Muscle of leg (tissue), 11 donors: ENCODE data around the gene ABHD4. TPM values are rescaled to one million over a fixed set of nuclear protein-coding genes. Genes with fewer than 3 reads are reported as not detected.
A peak's percentile ranks its signal among the peaks of the same experiment; 100 is the strongest.
"Not testable (repeated sequence)": the region's sequence is repeated elsewhere in the genome, so short reads cannot be mapped to it uniquely, and the experiment has no call there.

Experiments
- DNase-seq: peaks from one replicate; pipeline ENCODE4 v3.0.0; 2013
- H3K27ac ChIP-seq: one replicate; pipeline ENCODE4 v1.5.1; 2013; ENCODE audit warnings: mild to moderate bottlenecking, low read length, control low read depth
- H3K27me3 ChIP-seq: one replicate; pipeline ENCODE4 v1.6.1; 2013; ENCODE audit warnings: low read length; ENCODE audit not compliant: control insufficient read depth, insufficient read depth
- H3K36me3 ChIP-seq: one replicate; pipeline ENCODE4 v1.6.1; 2013; ENCODE audit warnings: low read length; ENCODE audit not compliant: control insufficient read depth, insufficient read depth
- H3K4me1 ChIP-seq: one replicate; pipeline ENCODE4 v1.6.1; 2013; ENCODE audit warnings: low read length; ENCODE audit not compliant: control insufficient read depth, insufficient read depth
- H3K4me3 ChIP-seq: one replicate; pipeline ENCODE4 v1.5.1; 2013; ENCODE audit warnings: low read length, control low read depth
- H3K9me3 ChIP-seq: replicated peaks from 2 replicates; pipeline ENCODE4 v1.6.1; 2013; ENCODE audit warnings: low read depth, low read length; ENCODE audit not compliant: control insufficient read depth
- WGBS: methylation state at CpG from one replicate; pipeline ENCODE4 v1.1.5; 2013; ENCODE audit warnings: missing lambda C conversion rate; ENCODE audit not compliant: insufficient coverage; 5-methylcytosine and 5-hydroxymethylcytosine counted together
- polyA plus RNA-seq, 8 donors: library from polyadenylated mRNA; unstranded; fragments of 120-200 nt; gene quantifications; one replicate each; pipeline versions ENCODE4 v1.2.1 to v1.2.3, GENCODE V29; 2013; ENCODE audit warnings: inconsistent platforms in 1 of 8, low replicate concordance in 1 of 8; ENCODE audit not compliant: insufficient read length in 8 of 8, insufficient read depth in 1 of 8
- total RNA-seq: library from RNA; stranded (reverse); fragments of 120-200 nt; gene quantifications from one replicate; pipeline ENCODE4 v1.2.4, GENCODE V29; 2013

The ABHD4 gene
- total and polyA plus RNA-seq, 9 donors, result 8.0 to 22.3 (median 13.9) TPM

DNA sequence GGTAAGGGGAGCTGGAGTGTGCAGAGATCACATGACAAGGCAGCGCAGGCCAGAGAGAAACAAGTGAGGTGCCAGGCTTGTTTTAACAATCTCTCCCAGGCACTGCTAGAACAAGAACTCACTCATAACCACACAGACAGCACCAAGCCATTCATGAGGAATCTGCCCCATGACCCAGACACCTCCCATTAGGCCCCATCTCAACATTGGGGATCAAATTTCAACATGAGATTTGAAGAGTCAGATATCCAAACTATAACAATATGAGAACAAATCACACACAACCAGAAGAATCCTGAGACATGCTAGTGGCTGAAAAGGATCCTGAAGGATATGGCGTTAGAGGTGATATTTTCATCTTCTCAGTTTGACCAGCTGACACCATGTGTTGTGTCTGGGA, 24.2 kb downstream of the ABHD4 start:
- Histone ChIP-seq H3K27me3 (no peaks in the 10 kb centered on the region), H3K4me1 (no peaks in the 10 kb centered on the region), H3K27ac (no peak overlapping the region), H3K4me3 (no peak overlapping the region), H3K36me3 (no peaks in the 10 kb centered on the region), H3K9me3 (no peaks in the 10 kb centered on the region)
- WGBS, result 75% methylated on average over 1 of the region's 2 CpGs
- DNase-seq, result no peak

DNA sequence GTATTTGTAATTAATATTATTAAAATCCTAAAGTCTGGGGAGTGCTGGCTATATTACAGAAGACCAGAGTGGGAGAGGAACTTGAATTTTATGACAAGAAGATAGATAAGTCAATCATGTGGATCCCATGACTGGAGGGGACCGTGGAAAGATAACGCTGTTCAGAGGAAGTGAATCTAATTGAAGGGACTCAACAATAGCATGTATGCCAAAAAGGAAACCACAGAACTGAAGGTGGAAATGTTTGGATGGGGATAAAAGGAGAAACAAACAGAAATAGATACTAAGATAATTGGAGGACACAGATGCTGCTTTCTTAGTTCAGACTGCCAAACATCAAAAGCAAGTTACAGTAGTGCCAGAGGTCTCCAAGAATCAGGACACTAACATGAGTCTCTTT, 24.9 kb downstream of the ABHD4 start:
- no peak overlapping the region for H3K4me3 ChIP-seq
- no peaks in the 10 kb centered on the region for H3K9me3 ChIP-seq
- H3K4me1 ChIP-seq, result no peaks in the 10 kb centered on the region
- H3K27me3 ChIP-seq, result no peaks in the 10 kb centered on the region
- no peak overlapping the region for H3K27ac ChIP-seq
- no peaks in the 10 kb centered on the region for H3K36me3 ChIP-seq
- DNase-seq, result peak; percentile 9
- WGBS, result 8% methylated on average over 2 of the region's 2 CpGs

DNA sequence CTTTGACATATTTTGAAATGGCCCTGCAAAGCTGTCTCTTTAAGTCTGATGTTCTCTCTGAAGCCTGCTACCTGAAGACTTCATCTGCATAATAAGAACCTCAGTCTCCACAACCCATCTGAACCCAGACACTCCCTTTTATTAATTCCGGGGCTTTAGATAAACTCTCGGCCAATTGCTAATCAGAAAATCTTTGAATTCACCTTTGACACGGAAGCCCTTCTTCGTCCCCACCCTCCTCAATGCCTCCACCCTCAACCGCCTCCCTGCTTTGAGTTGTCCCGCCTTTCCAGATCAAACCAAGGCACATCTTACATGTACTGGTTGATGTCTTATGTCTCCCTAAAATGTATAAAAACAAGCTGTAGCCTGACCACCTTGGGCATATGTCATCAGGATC, 28.5 kb downstream of the ABHD4 start:
- Histone ChIP-seq H3K27ac (no peak overlapping the region), H3K36me3 (no peaks in the 10 kb centered on the region), H3K27me3 (no peaks in the 10 kb centered on the region), H3K9me3 (no peaks in the 10 kb centered on the region), H3K4me1 (no peaks in the 10 kb centered on the region), H3K4me3 (no peak overlapping the region)
- DNase-seq, result no peak
- WGBS, result 90% methylated on average over 2 of the region's 6 CpGs

DNA sequence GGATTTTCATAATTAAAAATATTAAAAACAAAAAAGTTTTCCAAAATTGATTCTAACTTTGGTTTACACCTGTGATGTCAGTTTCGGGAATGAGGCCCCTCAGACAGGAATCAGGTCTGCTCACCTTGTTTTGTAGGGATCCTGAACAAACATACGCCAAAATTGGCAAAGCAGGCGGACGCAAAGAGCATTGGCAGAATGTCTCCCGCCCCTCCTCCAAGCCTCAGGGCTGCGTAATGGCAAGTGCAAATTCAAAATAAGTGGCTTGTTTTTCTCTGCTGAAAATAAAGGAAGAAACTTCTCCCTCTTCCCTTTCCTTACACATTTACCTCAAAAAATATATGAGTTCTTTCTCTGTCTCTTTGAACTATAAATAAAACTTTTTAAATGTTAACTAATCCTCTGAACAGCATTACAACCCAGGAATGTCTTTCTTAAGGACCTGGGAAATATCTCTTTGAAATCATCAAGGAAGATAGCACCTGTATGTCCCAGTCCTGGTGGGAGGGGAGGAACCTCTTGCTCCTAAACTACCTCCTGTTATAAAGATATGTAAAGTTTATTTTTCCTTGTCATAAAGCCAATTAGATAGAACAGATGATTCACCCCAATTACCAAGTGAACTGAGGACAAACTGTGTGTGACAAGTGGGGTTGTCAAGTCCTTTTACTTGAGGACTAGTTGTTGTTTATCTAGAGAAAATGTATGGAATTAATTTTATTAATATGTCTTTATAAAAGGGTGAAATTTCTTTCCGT, 29.6 kb downstream of the ABHD4 start:
- Histone ChIP-seq H3K4me1 (no peaks in the 10 kb centered on the region), H3K4me3 (no peak overlapping the region), H3K27me3 (no peaks in the 10 kb centered on the region), H3K27ac (no peak overlapping the region), H3K9me3 (no peaks in the 10 kb centered on the region), H3K36me3 (no peaks in the 10 kb centered on the region)
- DNase-seq, result no peak
- WGBS, result 78% methylated on average over 4 of the region's 7 CpGs

DNA sequence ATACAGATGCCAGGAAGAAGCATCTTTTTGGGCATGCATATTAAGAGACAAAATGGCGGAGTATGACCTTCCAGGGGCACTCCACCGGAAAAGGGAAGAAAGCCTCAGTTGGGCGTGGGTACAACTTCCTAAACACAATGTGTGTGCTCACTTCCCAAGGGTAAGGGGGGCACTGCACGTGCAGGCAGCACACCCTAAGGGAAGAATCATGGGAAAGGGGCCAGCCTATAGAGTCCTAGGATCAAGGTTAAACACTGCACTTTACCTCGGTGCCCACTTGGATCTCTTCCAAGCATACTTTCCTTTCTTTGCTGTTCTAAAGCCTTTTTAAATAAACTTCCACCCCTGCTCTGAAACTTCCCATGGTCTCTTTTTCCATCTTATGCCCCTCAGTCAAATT, 31.3 kb downstream of the ABHD4 start:
- Histone ChIP-seq H3K27me3 (no peaks in the 10 kb centered on the region), H3K27ac (no peak overlapping the region), H3K9me3 (no peaks in the 10 kb centered on the region), H3K4me1 (no peaks in the 10 kb centered on the region), H3K36me3 (no peaks in the 10 kb centered on the region), H3K4me3 (no peak overlapping the region)
- DNase-seq, result no peak
- WGBS, result 72% methylated on average over 5 of the region's 5 CpGs

DNA sequence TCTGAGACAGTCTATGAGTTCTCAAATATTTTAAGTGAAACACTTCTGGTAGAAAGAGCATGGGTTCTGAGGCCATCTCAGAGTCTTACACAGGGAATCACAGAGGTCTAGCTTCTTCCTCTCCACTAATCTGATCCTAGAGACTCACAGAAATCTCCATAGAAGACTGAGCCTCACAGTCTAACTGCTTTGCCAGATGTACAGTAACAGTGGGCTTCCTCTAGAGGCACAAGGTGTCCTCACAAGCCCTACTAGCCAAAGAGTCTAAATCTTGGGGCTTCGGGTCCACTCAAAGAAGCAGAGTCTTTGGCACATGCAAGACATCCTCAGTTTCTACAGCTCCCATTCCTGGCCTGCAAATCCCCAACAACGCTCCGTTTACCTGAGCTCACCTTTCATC, 32.0 kb downstream of the ABHD4 start:
- WGBS, result 100% methylated on average over 1 of the region's 3 CpGs
- no peak for DNase-seq
- Histone ChIP-seq H3K36me3 (no peaks in the 10 kb centered on the region), H3K27ac (no peak overlapping the region), H3K9me3 (no peaks in the 10 kb centered on the region), H3K27me3 (no peaks in the 10 kb centered on the region), H3K4me1 (no peaks in the 10 kb centered on the region), H3K4me3 (no peak overlapping the region)

DNA sequence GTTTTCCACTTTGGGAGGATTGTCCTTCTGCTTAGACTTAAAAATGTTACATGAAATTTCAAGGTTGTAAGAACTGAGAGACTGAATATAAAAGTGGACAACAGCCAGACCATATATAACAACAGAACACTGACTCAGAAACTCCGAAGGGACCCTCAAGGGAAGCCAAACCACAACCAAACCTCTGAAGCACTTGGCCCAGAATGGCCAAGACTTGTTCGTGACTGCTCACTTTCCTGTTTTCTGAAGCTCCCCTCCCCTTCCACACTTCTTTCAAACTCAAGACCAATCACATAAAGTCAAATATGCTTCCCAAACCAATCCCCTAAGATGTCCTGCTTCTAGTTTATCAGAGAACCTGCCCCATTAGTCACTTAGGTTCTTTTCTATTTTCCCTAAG, 32.4 kb downstream of the ABHD4 start:
- Histone ChIP-seq H3K27me3 (no peaks in the 10 kb centered on the region), H3K9me3 (no peaks in the 10 kb centered on the region), H3K4me1 (no peaks in the 10 kb centered on the region), H3K36me3 (no peaks in the 10 kb centered on the region), H3K4me3 (no peak overlapping the region), H3K27ac (no peak overlapping the region)
- WGBS, result 40% methylated on average over 2 of the region's 2 CpGs
- DNase-seq, result no peak

DNA sequence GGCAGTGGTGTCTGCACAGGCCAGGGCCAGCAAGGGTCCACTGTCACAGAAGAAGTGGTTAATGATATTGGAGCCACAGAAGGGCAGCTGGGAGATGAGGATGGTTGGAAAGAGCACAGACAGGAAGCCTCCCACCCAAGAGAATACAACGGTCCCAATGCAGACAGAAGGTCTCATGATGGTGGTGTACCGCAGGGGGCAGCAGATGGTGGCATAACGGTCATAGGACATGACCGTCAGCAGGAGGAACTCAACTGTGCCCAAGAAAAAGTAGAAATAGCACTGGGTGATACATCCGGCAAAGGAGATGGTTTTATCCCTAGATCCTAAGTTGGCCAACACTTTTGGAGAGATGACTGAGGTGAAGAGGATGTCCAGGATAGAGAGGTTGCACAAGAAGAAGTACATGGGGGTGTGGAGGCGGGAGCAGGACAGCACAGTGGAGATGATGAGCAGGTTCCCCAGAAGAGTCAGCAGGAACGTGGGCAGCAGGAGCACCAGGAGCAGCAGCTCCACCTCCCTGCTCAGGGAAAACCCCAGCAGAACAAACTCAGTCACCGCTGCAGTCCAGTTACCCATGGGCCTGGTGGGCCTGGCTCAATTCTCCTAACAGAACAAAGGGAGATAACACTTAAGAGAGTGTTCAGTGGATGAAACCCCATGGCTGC, 36.3 kb downstream of the ABHD4 start:
- no peaks in the 10 kb centered on the region for H3K9me3 ChIP-seq

DNA sequence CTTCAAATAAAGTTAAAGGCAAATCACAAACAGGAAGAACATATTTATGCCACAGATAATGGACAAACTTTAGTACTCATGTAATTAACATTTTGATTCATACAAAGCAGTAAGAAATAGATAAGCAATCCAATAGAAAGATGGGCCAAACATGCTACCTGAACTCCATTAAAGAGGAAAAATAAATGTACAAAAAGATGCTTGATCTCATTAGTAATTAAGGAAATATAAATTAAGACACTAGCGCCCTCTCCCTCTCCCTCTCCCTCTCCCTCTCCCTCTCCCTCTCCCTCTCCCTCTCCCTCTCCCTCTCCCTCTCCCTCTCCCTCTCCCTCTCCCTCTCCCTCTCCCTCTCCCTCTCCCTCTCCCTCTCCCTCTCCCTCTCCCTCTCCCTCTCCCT, 37.9 kb downstream of the ABHD4 start:
- not testable (repeated sequence) for H3K4me1 ChIP-seq, H3K9me3 ChIP-seq, H3K4me3 ChIP-seq, H3K27ac ChIP-seq, H3K27me3 ChIP-seq, H3K36me3 ChIP-seq, DNase-seq
- no CpG with 5 or more reads among the region's 1 CpG for WGBS

More for the DNA sequence above, 36.3 kb downstream of the ABHD4 start:
- 66% methylated on average over 6 of the region's 8 CpGs for WGBS
- H3K27me3 ChIP-seq, result no peaks in the 10 kb centered on the region
- no peak for DNase-seq
- no peaks in the 10 kb centered on the region for H3K4me1 ChIP-seq
- no peak overlapping the region for H3K27ac ChIP-seq
- no peaks in the 10 kb centered on the region for H3K36me3 ChIP-seq
- H3K4me3 ChIP-seq, result no peak overlapping the region

DNA sequence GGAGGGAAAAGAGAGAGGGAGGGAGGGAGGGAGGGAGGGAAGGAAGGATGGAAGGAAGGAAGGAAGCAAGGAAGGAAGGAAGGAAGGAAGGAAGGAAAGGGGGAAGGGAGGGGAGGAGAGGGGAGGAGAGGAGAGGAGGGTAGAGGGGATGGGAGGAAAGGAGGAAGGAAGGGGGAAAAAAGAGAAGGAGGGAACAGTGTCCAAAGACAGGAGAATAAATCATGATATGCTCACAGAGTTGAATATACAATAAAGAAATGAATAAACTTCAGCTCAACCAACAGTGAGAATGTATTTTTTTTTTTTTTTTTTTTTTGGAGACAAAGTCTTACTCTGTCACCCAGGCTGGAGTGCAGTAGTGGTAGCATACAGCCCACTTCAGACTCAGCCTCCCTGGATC, 42.1 kb downstream of the ABHD4 start:
- Histone ChIP-seq H3K9me3 (no peaks in the 10 kb centered on the region), H3K27ac (no peak overlapping the region), H3K27me3 (no peaks in the 10 kb centered on the region), H3K4me3 (no peak overlapping the region), H3K4me1 (no peaks in the 10 kb centered on the region), H3K36me3 (no peaks in the 10 kb centered on the region)
- no peak for DNase-seq
